ENCODE data around the gene SLC16A10.
"Not testable (repeated sequence)": the region's sequence is repeated elsewhere in the genome, so short reads cannot be mapped to it uniquely, and the experiment has no call there.

The SLC16A10 gene

DNA sequence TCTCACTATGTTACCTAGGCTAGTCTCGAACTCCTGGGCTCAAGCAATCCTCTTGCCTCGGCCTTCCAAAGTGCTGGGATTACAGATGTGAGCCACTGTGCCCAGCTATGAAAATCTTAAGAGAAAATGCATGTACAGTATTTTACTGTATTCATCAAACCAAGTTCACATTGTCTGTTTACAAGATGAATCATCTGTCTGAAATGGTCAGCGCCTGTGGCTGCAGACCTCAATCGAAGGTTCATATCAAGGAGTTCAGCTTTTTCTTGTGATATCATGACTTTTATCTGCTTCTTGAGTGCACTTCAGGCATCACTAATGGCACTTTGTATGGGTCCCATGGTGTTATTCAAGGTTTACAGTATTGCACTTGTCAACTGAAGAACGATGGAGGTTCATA lies 155.1 kb downstream of the SLC16A10 start:
- no peak for FAIRE-seq
- TF ChIP-seq, protein P1, sequence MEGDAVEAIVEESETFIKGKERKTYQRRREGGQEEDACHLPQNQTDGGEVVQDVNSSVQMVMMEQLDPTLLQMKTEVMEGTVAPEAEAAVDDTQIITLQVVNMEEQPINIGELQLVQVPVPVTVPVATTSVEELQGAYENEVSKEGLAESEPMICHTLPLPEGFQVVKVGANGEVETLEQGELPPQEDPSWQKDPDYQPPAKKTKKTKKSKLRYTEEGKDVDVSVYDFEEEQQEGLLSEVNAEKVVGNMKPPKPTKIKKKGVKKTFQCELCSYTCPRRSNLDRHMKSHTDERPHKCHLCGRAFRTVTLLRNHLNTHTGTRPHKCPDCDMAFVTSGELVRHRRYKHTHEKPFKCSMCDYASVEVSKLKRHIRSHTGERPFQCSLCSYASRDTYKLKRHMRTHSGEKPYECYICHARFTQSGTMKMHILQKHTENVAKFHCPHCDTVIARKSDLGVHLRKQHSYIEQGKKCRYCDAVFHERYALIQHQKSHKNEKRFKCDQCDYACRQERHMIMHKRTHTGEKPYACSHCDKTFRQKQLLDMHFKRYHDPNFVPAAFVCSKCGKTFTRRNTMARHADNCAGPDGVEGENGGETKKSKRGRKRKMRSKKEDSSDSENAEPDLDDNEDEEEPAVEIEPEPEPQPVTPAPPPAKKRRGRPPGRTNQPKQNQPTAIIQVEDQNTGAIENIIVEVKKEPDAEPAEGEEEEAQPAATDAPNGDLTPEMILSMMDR (IDR thresholded peaks at IDR 0.05; ENCODE audit: insufficient read depth, missing control alignments) = no peak
- DNase-seq (ENCODE audit: insufficient read length, low spot score) = no peak

DNA sequence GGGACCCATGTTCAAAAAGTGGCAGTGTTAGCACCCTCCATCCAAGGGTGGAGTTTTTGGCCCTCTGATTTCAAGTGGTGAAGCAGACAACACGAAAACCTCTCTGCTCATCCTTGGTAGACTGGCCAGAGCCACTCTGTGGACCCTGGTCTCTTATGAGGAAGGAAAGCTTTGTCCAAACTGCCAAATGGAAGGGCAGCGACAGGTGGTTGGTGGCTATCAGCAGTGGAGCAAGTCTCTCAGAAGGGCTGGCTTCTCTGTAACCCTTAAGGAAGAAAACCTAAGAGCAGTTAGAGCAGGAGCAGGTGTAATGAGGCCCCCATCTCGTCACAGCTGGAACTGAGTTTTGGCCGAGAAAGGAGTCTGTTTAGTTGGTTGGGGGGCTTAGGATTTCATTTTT lies 155.8 kb downstream of the SLC16A10 start:
- FAIRE-seq (no peak), DNase-seq (ENCODE audit: insufficient read length, low spot score) (no peak)
- TF ChIP-seq, protein P1 (IDR thresholded peaks at IDR 0.05; ENCODE audit: insufficient read depth, missing control alignments) = no peak

DNA sequence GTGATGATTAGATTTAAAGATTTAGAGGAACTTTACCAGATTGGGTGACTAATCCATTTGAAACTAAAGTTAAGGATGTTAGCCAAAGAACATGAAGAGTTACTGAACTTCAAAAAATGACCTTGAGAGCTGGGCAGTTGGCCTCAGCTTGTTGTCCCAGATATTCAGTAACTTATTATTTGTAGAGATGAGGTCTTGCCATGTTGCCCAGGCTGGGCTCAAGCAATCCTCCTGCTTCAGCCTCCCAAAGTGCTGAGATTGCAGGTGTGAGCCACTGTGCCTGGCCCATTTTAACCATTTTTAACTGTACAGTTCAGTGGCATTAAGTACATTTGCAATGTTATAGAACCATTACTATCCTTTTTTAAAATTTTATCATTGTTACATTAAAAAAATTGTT lies 161.5 kb downstream of the SLC16A10 start:
- no peak for FAIRE-seq
- no peak for DNase-seq (ENCODE audit: insufficient read length, low spot score)
- TF ChIP-seq, protein P1 (IDR thresholded peaks at IDR 0.05; ENCODE audit: insufficient read depth, missing control alignments) = no peak

DNA sequence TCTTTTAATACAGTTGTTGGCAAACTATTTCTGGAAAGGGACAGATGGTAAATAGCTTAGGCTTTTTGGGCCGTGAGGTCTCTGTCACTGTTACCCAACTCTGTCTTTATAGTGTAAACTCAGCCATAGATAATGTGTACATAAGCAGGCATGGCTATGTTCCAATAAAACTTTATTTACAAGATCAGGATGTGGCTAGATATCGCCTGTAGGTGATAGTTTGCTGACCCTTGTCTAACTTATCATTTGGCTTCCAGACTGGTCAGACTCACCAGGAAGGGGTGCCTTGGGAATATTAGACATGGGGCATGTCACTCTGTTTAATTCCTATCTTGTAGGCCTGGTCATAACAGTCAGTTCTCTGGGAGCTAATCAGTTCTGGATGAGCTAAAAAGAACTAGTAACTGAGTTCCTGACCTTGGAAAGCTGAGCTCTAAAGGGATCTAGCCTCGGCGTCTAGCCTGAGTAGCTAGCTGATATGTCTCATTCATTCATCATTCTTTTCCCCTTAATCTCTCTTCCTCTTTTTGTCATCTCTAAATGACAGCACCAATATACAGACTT lies 163.6 kb downstream of the SLC16A10 start:
- TF ChIP-seq, protein P1 (IDR thresholded peaks at IDR 0.05; ENCODE audit: insufficient read depth, missing control alignments) = no peak
- DNase-seq (ENCODE audit: insufficient read length, low spot score) = no peak
- no peak for FAIRE-seq

DNA sequence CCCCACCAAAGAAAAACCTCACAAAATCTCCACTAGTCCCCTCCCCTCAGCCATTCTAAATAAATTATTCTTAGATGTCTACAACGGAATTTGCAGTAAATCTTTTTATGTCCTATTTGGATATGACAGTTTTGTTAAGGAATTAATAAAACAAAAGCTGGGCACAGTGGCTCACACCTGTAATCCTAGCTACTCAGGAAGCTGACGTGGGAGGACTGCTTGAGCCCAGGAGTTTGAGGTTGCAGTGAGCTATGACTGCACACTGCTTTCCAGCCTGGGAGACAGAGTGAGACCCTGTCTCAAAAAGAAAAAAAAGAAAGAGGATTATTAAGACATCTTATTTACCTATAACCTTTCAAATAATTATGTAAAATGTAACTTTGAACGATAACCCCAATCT lies 165.4 kb downstream of the SLC16A10 start:
- no peak for DNase-seq (ENCODE audit: insufficient read length, low spot score)
- TF ChIP-seq, protein P1 (IDR thresholded peaks at IDR 0.05; ENCODE audit: insufficient read depth, missing control alignments) = no peak
- FAIRE-seq = no peak

DNA sequence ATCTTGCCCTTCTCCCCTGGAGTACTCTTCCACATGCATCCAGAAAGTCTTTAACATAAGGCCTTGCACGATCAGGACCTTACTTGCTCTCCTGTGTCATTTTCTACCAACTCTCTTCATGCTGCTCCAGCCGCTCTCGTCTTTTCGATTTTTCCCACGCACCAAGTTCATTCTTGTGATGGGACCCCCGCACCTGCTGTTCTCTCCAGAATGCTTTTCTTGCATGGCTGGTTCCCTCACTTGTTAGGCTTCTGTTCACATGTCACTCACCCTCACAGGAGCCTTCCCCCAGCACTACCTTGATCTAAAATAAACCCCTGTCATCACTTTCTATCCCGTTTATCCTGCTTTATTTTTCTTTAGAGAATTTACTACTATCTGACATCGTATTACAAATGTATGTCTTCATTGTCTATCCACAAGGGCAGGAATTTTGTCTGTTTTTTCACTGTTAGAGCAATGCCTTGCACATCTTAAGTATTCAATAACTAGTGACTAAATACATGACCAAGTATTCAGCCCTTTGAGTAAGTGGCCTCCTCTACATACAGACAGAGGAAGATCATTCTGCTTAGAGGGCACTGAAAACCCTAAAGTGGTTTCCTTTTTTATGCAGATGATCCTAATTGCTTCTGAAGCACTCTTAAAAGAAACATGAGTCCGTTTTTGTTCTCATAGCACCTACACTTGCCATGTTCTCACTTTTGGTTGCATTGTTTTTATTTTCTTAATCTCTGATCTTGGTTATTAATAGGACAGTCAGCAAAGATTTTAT lies 166.9 kb downstream of the SLC16A10 start:
- TF ChIP-seq, protein P1 (IDR thresholded peaks at IDR 0.05; ENCODE audit: insufficient read depth, missing control alignments) = no peak
- no peak for DNase-seq (ENCODE audit: insufficient read length, low spot score)
- no peak for FAIRE-seq

DNA sequence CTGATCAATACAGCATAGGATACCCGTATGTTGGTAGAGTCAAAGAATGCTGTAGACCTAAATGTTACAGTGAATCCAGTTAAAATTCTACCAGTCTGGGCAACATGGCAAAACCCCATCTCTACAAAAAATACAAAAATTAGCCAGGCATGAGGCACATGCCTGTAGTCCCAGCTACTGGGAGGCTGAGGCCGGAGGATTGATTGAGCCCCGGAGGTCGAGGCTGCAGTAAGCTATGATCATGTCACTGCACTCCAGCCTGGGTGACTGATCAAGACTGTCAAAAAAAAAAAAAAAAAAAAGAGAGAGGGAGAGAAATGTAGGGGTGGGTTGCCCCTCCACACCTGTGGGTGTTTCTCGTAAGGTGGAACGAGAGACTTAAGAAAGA lies 167.5 kb downstream of the SLC16A10 start:
- DNase-seq (ENCODE audit: insufficient read length, low spot score) (no peak), FAIRE-seq (no peak)
- TF ChIP-seq, protein P1 (IDR thresholded peaks at IDR 0.05; ENCODE audit: insufficient read depth, missing control alignments) = no peak

DNA sequence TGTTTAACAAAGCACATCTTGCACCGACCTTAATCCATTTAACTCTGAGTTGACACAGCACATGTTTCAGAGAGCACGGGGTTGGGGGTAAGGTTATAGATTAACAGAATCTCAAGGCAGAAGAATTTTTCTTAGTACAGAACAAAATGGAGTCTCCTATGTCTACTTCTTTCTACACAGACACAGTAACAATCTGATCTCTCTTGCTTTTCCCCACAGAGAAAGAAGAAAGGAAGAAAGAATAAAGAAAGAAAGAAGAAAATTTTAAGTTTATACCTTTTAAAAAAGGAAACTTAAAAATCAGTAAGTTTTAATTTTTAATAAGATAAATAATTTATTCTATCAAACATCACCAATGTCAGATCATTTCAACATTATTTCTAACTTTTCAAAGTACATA lies 168.5 kb downstream of the SLC16A10 start:
- not testable (repeated sequence) for FAIRE-seq

More for the DNA sequence above, 168.5 kb downstream of the SLC16A10 start:
- DNase-seq (ENCODE audit: insufficient read length, low spot score) = not testable (repeated sequence)

All from D721Med (cell line).